Astrocyte (in vitro differentiated cells and primary cell): ENCODE data around the gene AUTS2. TPM values are rescaled to one million over a fixed set of nuclear protein-coding genes. Genes with fewer than 3 reads are reported as not detected.

ENCODE experiments used
- DNase-seq: peaks from one replicate; pipeline ENCODE4 v3.0.0-alpha.2; 2010; ENCODE audit warnings: low read depth
- FAIRE-seq: peaks from 2 replicates; lab custom pipeline; 2011; peaks lifted over from hg19 to GRCh38; lab: Jason Lieb, UNC
- H2AFZ ChIP-seq: 2 replicates; pipeline ENCODE4 v1.6.0; 2012; ENCODE audit warnings: low read depth, low read length, inconsistent platforms
- H3K27ac ChIP-seq: 2 replicates; pipeline ENCODE4 v1.5.1; 2011; ENCODE audit warnings: low read depth, low read length, inconsistent platforms
- H3K27me3 ChIP-seq: 2 replicates; pipeline ENCODE4 v1.6.0; 2011; ENCODE audit warnings: low read length, inconsistent platforms; ENCODE audit not compliant: insufficient read depth
- H3K36me3 ChIP-seq: 2 replicates; pipeline ENCODE4 v1.5.1; 2011; ENCODE audit warnings: low read length, inconsistent platforms; ENCODE audit not compliant: insufficient read depth
- H3K4me1 ChIP-seq: 2 replicates; pipeline ENCODE4 v1.5.1; 2011; ENCODE audit warnings: low read length, inconsistent platforms; ENCODE audit not compliant: insufficient read depth
- H3K4me2 ChIP-seq: 2 replicates; pipeline ENCODE4 v1.6.0; 2012; ENCODE audit warnings: low read length, inconsistent platforms
- H3K4me3 ChIP-seq: 2 replicates; pipeline ENCODE4 v1.5.1; 2011; ENCODE audit warnings: low read depth, mild to moderate bottlenecking, low read length, inconsistent platforms; ENCODE audit not compliant: insufficient read depth
- H3K79me2 ChIP-seq: 2 replicates; pipeline ENCODE4 v1.6.0; 2012; ENCODE audit warnings: mild to moderate bottlenecking, low read length, inconsistent platforms; ENCODE audit not compliant: insufficient read depth
- H3K9ac ChIP-seq: 2 replicates; pipeline ENCODE4 v1.6.0; 2012; ENCODE audit warnings: mild to moderate bottlenecking, low read length, inconsistent platforms
- H3K9me3 ChIP-seq: 2 replicates; pipeline ENCODE4 v1.5.1; 2012; ENCODE audit warnings: low read depth, mild to moderate bottlenecking, low read length, inconsistent platforms; ENCODE audit not compliant: insufficient read depth
- H4K20me1 ChIP-seq: 2 replicates; pipeline ENCODE4 v1.6.0; 2012; ENCODE audit warnings: low read length, inconsistent platforms; ENCODE audit not compliant: insufficient read depth
- H3K27ac Mint-ChIP-seq: one replicate; pipeline ENCODE4 v1.8.0; 2021; ENCODE audit warnings: mild to moderate bottlenecking, mixed read lengths; ENCODE audit not compliant: unreplicated experiment
- H3K27me3 Mint-ChIP-seq: one replicate; pipeline ENCODE4 v1.8.0; 2021; ENCODE audit warnings: low read depth, mixed read lengths; ENCODE audit not compliant: unreplicated experiment
- H3K36me3 Mint-ChIP-seq: one replicate; pipeline ENCODE4 v1.8.0; 2021; ENCODE audit warnings: low read depth, mixed read lengths; ENCODE audit not compliant: unreplicated experiment
- H3K4me1 Mint-ChIP-seq: one replicate; pipeline ENCODE4 v1.8.0; 2021; ENCODE audit warnings: low read depth, mixed read lengths; ENCODE audit not compliant: unreplicated experiment
- H3K4me3 Mint-ChIP-seq: one replicate; pipeline ENCODE4 v1.8.0; 2021; ENCODE audit warnings: mild to moderate bottlenecking, moderate library complexity, mixed read lengths; ENCODE audit not compliant: unreplicated experiment
- H3K9me3 Mint-ChIP-seq: one replicate; pipeline ENCODE4 v1.8.0; 2021; ENCODE audit warnings: mild to moderate bottlenecking, mixed read lengths; ENCODE audit not compliant: unreplicated experiment
- CTCF ChIP-seq: IDR thresholded peaks from 2 replicates; pipeline ENCODE4 v1.5.1; 2011; ENCODE audit warnings: low read depth, mild to moderate bottlenecking, inconsistent platforms, low read length, moderate library complexity; ENCODE audit not compliant: insufficient read depth
- EZH2 ChIP-seq: IDR thresholded peaks from 2 replicates; pipeline ENCODE4 v1.6.1; 2012; ENCODE audit warnings: mild to moderate bottlenecking, low read length, inconsistent platforms; ENCODE audit not compliant: insufficient read depth
- total RNA-seq: library from RNA; stranded (reverse); gene quantifications from 2 replicates; pipeline ENCODE4 v1.2.1, GENCODE V29; 2021

The AUTS2 gene
- total RNA-seq, 1 donor from 2014 or later = 73.2 TPM

DNA sequence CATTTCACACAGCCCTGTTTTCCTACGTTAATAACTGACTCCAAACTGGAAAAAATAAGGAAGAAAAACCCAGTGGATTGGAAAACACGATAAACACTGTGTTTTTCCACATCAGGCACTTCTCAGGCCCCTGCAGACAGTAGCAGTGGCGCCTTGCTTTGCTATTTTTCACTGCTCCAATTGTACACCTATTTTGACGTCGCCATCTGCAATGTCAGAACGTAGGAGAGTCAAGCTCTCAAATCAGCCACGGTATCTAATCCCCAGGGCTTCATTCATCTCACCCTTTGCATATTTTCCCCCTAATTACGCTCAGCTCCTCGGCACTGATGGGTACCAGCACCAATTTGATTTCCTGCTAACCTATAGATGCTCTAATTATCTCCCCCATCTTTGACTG, 1195.5 kb downstream of the AUTS2 start:
- H3K36me3 Mint-ChIP-seq = peaks cover 22% of the 10 kb centered on the region

DNA sequence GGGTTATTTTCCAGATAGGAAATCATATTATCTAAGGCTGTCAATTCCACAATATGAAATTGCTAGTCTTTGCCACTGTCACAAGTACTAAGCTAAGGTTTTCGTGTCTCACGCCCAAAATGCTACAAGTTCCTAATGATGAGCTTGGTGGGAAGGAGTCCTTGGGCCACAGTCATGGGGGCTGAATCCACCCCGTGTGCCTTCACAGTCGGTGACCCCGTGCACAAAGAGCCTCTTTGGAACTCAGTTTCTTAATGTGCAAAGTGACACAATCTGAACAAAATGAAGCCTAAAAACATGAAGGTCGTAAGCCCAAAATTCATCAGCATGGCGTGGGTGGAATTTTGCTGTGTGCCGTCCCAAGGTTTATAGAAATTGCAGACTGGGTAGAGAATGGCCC, 1196.7 kb downstream of the AUTS2 start:
- peaks cover 3% of the 10 kb centered on the region for H3K9me3 Mint-ChIP-seq
- H3K4me3 ChIP-seq = no peak overlapping the region
- no peak overlapping the region for H2AFZ ChIP-seq
- no peaks in the 10 kb centered on the region for H3K4me1 ChIP-seq
- H3K27me3 Mint-ChIP-seq = no peaks in the 10 kb centered on the region
- H4K20me1 ChIP-seq = no peaks in the 10 kb centered on the region
- H3K27ac ChIP-seq = no peak overlapping the region
- H3K79me2 ChIP-seq = no peaks in the 10 kb centered on the region
- H3K27ac Mint-ChIP-seq = no peak overlapping the region
- H3K4me1 Mint-ChIP-seq = no peaks in the 10 kb centered on the region
- no peak overlapping the region for H3K4me3 Mint-ChIP-seq
- TF ChIP-seq CTCF (no peak), EZH2 (no peak)
- H3K27me3 ChIP-seq = no peaks in the 10 kb centered on the region
- no peaks in the 10 kb centered on the region for H3K9me3 ChIP-seq
- peaks cover 16% of the 10 kb centered on the region for H3K36me3 Mint-ChIP-seq
- DNase-seq (no peak), FAIRE-seq (no peak)
- H3K4me2 ChIP-seq = no peak overlapping the region
- H3K36me3 ChIP-seq = peaks cover 7% of the 10 kb centered on the region
- H3K9ac ChIP-seq = no peak overlapping the region

More for the DNA sequence above, 1195.5 kb downstream of the AUTS2 start:
- Mint-ChIP-seq H3K4me3 (no peak overlapping the region), H3K9me3 (no peaks in the 10 kb centered on the region), H3K27me3 (no peaks in the 10 kb centered on the region), H3K4me1 (no peaks in the 10 kb centered on the region), H3K27ac (no peak overlapping the region)
- Histone ChIP-seq H3K9ac (no peak overlapping the region), H2AFZ (no peak overlapping the region), H3K4me2 (no peak overlapping the region), H3K27ac (no peak overlapping the region), H3K27me3 (no peaks in the 10 kb centered on the region), H3K36me3 (peaks cover 10% of the 10 kb centered on the region), H4K20me1 (peaks cover 1% of the 10 kb centered on the region), H3K79me2 (no peaks in the 10 kb centered on the region), H3K9me3 (no peaks in the 10 kb centered on the region), H3K4me1 (no peaks in the 10 kb centered on the region), H3K4me3 (no peak overlapping the region)
- no peak for FAIRE-seq
- no peak for DNase-seq
- TF ChIP-seq CTCF (no peak), EZH2 (no peak)

- no peaks in the 10 kb centered on the region for H3K9me3 ChIP-seq
- peaks cover 7% of the 10 kb centered on the region for H3K36me3 ChIP-seq
- no peak for FAIRE-seq
- TF ChIP-seq CTCF = no peak
- TF ChIP-seq EZH2 = no peak
- H3K4me1 ChIP-seq = no peaks in the 10 kb centered on the region
- no peaks in the 10 kb centered on the region for H4K20me1 ChIP-seq
- no peaks in the 10 kb centered on the region for H3K79me2 ChIP-seq
- no peak overlapping the region for H3K4me2 ChIP-seq
- H3K4me3 ChIP-seq = no peak overlapping the region
- no peak for DNase-seq
- Mint-ChIP-seq H3K4me3 (no peak overlapping the region), H3K9me3 (peaks cover 9% of the 10 kb centered on the region), H3K36me3 (peaks cover 21% of the 10 kb centered on the region), H3K27me3 (no peaks in the 10 kb centered on the region), H3K27ac (no peak overlapping the region), H3K4me1 (no peaks in the 10 kb centered on the region)
- H2AFZ ChIP-seq = no peak overlapping the region
- H3K27me3 ChIP-seq = no peaks in the 10 kb centered on the region
- H3K9ac ChIP-seq = no peak overlapping the region
- H3K27ac ChIP-seq = no peak overlapping the region
These were observed 1197.7 kb downstream of the AUTS2 start for GRCh38 chr7:70795948-70796347.
